ENCODE data around the gene RIOX2.

Gene RIOX2

GRCh38 chr3:98004721-98005120, 32.5 kb upstream of the RIOX2 start:
- Histone ChIP-seq H3K27ac (ENCODE audit: low read length) (no peak overlapping the region), H3K79me2 (ENCODE audit: low read length) (no peaks in the 10 kb centered on the region), H3F3A (ENCODE audit: insufficient read depth, low read length) (peaks cover 13% of the 10 kb centered on the region), H3K9me3 (replicated peaks; ENCODE audit: insufficient read depth, low read length) (no peaks in the 10 kb centered on the region), H3K9ac (ENCODE audit: low read length) (no peak overlapping the region), H3K27me3 (replicated peaks; ENCODE audit: insufficient read depth, low read length) (no peaks in the 10 kb centered on the region), H3K4me1 (ENCODE audit: low read length) (peaks cover 38% of the 10 kb centered on the region), H3K4me2 (ENCODE audit: low read depth, low read length) (no peak overlapping the region), H3K9me2 (replicated peaks; ENCODE audit: insufficient read depth, low read length) (no peaks in the 10 kb centered on the region), H3K4me3 (ENCODE audit: low read length) (no peak overlapping the region), H3K36me3 (replicated peaks; ENCODE audit: insufficient read depth, low read length) (no peaks in the 10 kb centered on the region), H2AFZ (ENCODE audit: low read length) (no peak overlapping the region), H4K20me1 (ENCODE audit: insufficient read depth, low read length) (no peaks in the 10 kb centered on the region)
- DNase-seq: no peak
- TF ChIP-seq EZH2phosphoT487 (IDR thresholded peaks at IDR 0.05; ENCODE audit: low read length): no peak
- no peak for TF ChIP-seq CTCF (IDR thresholded peaks at IDR 0.05; ENCODE audit: low read length)
- TF ChIP-seq EZH2 (optimal IDR thresholded peaks at IDR 0.05; ENCODE audit: low read depth, low read length): no peak

GRCh38 chr3:98003306-98003969, 31.2 kb upstream of the RIOX2 start:
- peak overlapping the region; percentile 67; the same call in 1 of the 2 replicates for H3K27ac ChIP-seq (ENCODE audit: low read length)

GRCh38 chr3:98002717-98003116, 30.5 kb upstream of the RIOX2 start:
- H3K9me3 ChIP-seq (replicated peaks; ENCODE audit: insufficient read depth, low read length): no peaks in the 10 kb centered on the region
- H3K4me1 ChIP-seq (ENCODE audit: low read length): peaks cover 19% of the 10 kb centered on the region
- H4K20me1 ChIP-seq (ENCODE audit: insufficient read depth, low read length): no peaks in the 10 kb centered on the region
- peak overlapping the region; percentile 67; the same call in 1 of the 2 replicates for H3K27ac ChIP-seq (ENCODE audit: low read length)
- peak; percentile 30 for DNase-seq
- H3K4me3 ChIP-seq (ENCODE audit: low read length): no peak overlapping the region
- no peaks in the 10 kb centered on the region for H3K27me3 ChIP-seq (replicated peaks; ENCODE audit: insufficient read depth, low read length)
- no peaks in the 10 kb centered on the region for H3K36me3 ChIP-seq (replicated peaks; ENCODE audit: insufficient read depth, low read length)
- H3K9ac ChIP-seq (ENCODE audit: low read length): no peak overlapping the region
- H3F3A ChIP-seq (ENCODE audit: insufficient read depth, low read length): peaks cover 2% of the 10 kb centered on the region; the same call in 1 of the 2 replicates
- no peaks in the 10 kb centered on the region for H3K79me2 ChIP-seq (ENCODE audit: low read length)
- no peak overlapping the region for H2AFZ ChIP-seq (ENCODE audit: low read length)
- peak overlapping the region; percentile 61; the same call in 1 of the 2 replicates for H3K4me2 ChIP-seq (ENCODE audit: low read depth, low read length)
- no peaks in the 10 kb centered on the region for H3K9me2 ChIP-seq (replicated peaks; ENCODE audit: insufficient read depth, low read length)
- no peak for TF ChIP-seq CTCF (IDR thresholded peaks at IDR 0.05; ENCODE audit: low read length)
- no peak for TF ChIP-seq EZH2phosphoT487 (IDR thresholded peaks at IDR 0.05; ENCODE audit: low read length)

More at GRCh38 chr3:98003306-98003969, 31.2 kb upstream of the RIOX2 start:
- H2AFZ ChIP-seq (ENCODE audit: low read length): peak overlapping the region; percentile 39
- H3K4me1 ChIP-seq (ENCODE audit: low read length): peaks cover 26% of the 10 kb centered on the region
- H3K36me3 ChIP-seq (replicated peaks; ENCODE audit: insufficient read depth, low read length): no peaks in the 10 kb centered on the region
- TF ChIP-seq EZH2 (optimal IDR thresholded peaks at IDR 0.05; ENCODE audit: low read depth, low read length) (no peak), CTCF (IDR thresholded peaks at IDR 0.05; ENCODE audit: low read length) (no peak)
- no peaks in the 10 kb centered on the region for H3K79me2 ChIP-seq (ENCODE audit: low read length)
- no peak overlapping the region for H3K4me3 ChIP-seq (ENCODE audit: low read length)
- no peak overlapping the region for H3K9ac ChIP-seq (ENCODE audit: low read length)
- no peaks in the 10 kb centered on the region for H3K9me3 ChIP-seq (replicated peaks; ENCODE audit: insufficient read depth, low read length)
- H4K20me1 ChIP-seq (ENCODE audit: insufficient read depth, low read length): no peaks in the 10 kb centered on the region
- H3K4me2 ChIP-seq (ENCODE audit: low read depth, low read length): peak overlapping the region; percentile 61; the same call in 1 of the 2 replicates
- DNase-seq: peak; percentile 84
- H3F3A ChIP-seq (ENCODE audit: insufficient read depth, low read length): peaks cover 4% of the 10 kb centered on the region; the same call in 1 of the 2 replicates
- no peaks in the 10 kb centered on the region for H3K27me3 ChIP-seq (replicated peaks; ENCODE audit: insufficient read depth, low read length)
- H3K9me2 ChIP-seq (replicated peaks; ENCODE audit: insufficient read depth, low read length): no peaks in the 10 kb centered on the region
